Trophoblast cell (in vitro differentiated cells and primary cell): Measurements from ENCODE around the gene NHERF2.

Experiments used
- DNase-seq, 2 donors: peaks; one replicate each; pipeline ENCODE4 v3.0.0-alpha.2; 2016
- H2AFZ ChIP-seq: 2 replicates; pipeline ENCODE4 v1.6.1; 2013; ENCODE audit warnings: low read length, moderate library complexity, mild to moderate bottlenecking; ENCODE audit not compliant: insufficient read depth, poor library complexity
- H2AK5ac ChIP-seq: 2 replicates; pipeline ENCODE4 v1.6.1; 2013; ENCODE audit warnings: mild to moderate bottlenecking, low read length
- H2BK120ac ChIP-seq: 2 replicates; pipeline ENCODE4 v1.6.1; 2013; ENCODE audit warnings: low read length, mild to moderate bottlenecking, moderate library complexity; ENCODE audit not compliant: insufficient read depth, poor library complexity
- H2BK12ac ChIP-seq: 2 replicates; pipeline ENCODE4 v1.6.1; 2013; ENCODE audit warnings: mild to moderate bottlenecking, low read length, moderate library complexity
- H2BK5ac ChIP-seq: 2 replicates; pipeline ENCODE4 v1.6.1; 2013; ENCODE audit warnings: low read length, low read depth, moderate library complexity, mild to moderate bottlenecking; ENCODE audit not compliant: poor library complexity
- H3K14ac ChIP-seq: 2 replicates; pipeline ENCODE4 v1.6.1; 2013; ENCODE audit warnings: mild to moderate bottlenecking, low read length
- H3K18ac ChIP-seq: 2 replicates; pipeline ENCODE4 v1.6.1; 2013; ENCODE audit warnings: mild to moderate bottlenecking, low read length
- H3K23ac ChIP-seq: 2 replicates; pipeline ENCODE4 v1.6.1; 2013; ENCODE audit warnings: low read length
- H3K27ac ChIP-seq: 2 replicates; pipeline ENCODE4 v1.5.1; 2013; ENCODE audit warnings: low read depth, mild to moderate bottlenecking, inconsistent platforms, low read length, moderate library complexity
- H3K27me3 ChIP-seq: 2 replicates; pipeline ENCODE4 v1.6.1; 2013; ENCODE audit warnings: inconsistent platforms, mild to moderate bottlenecking, low read length, moderate library complexity; ENCODE audit not compliant: insufficient read depth
- H3K36me3 ChIP-seq, 2 experiments: 1 replicate in 1 of 2; 2 replicates in 1 of 2; pipeline ENCODE4 v1.6.1; 2013; ENCODE audit warnings: low read length in 2 of 2, mild to moderate bottlenecking in 2 of 2, moderate library complexity in 1 of 2; ENCODE audit not compliant: insufficient read depth in 2 of 2, control insufficient read depth in 1 of 2
- H3K4ac ChIP-seq: 2 replicates; pipeline ENCODE4 v1.6.1; 2013; ENCODE audit warnings: low read depth, mild to moderate bottlenecking, low read length, moderate library complexity
- H3K4me1 ChIP-seq, 2 experiments: 1 replicate in 1 of 2; 2 replicates in 1 of 2; pipeline ENCODE4 v1.6.1; 2013; ENCODE audit warnings: low read length in 2 of 2, mild to moderate bottlenecking in 2 of 2, moderate library complexity in 1 of 2; ENCODE audit not compliant: insufficient read depth in 2 of 2, control insufficient read depth in 1 of 2
- H3K4me2 ChIP-seq: 2 replicates; pipeline ENCODE4 v1.6.1; 2013; ENCODE audit warnings: inconsistent platforms, mild to moderate bottlenecking, low read length, moderate library complexity
- H3K4me3 ChIP-seq: 2 replicates; pipeline ENCODE4 v1.5.1; 2013; ENCODE audit warnings: mild to moderate bottlenecking, low read depth, low read length, inconsistent platforms
- H3K79me1 ChIP-seq: one replicate; pipeline ENCODE4 v1.6.1; 2013; ENCODE audit warnings: low read length
- H3K79me2 ChIP-seq: 2 replicates; pipeline ENCODE4 v1.6.1; 2013; ENCODE audit warnings: low read length, mild to moderate bottlenecking; ENCODE audit not compliant: control insufficient read depth, insufficient read depth, poor library complexity
- H3K9ac ChIP-seq: 2 replicates; pipeline ENCODE4 v1.6.1; 2013; ENCODE audit warnings: mild to moderate bottlenecking, low read length
- H3K9me3 ChIP-seq: 2 replicates; pipeline ENCODE4 v1.6.1; 2013; ENCODE audit warnings: low read depth, mild to moderate bottlenecking, control low read depth, inconsistent platforms, low read length; ENCODE audit not compliant: insufficient read depth
- H4K12ac ChIP-seq: 2 replicates; pipeline ENCODE4 v1.6.1; 2013; ENCODE audit warnings: low read depth, mild to moderate bottlenecking, low read length, moderate library complexity
- H4K8ac ChIP-seq: 2 replicates; pipeline ENCODE4 v1.6.1; 2013; ENCODE audit warnings: low read depth, mild to moderate bottlenecking, low read length, moderate library complexity
- H4K91ac ChIP-seq: one replicate; pipeline ENCODE4 v1.6.1; 2013; ENCODE audit warnings: low read depth, mild to moderate bottlenecking, low read length, moderate library complexity
- WGBS: extraction: QIAGEN DNeasy Blood & Tissue Kit; methylation state at CpG from one replicate; pipeline ENCODE4 v1.1.7; 2013; ENCODE audit warnings: missing lambda C conversion rate; ENCODE audit not compliant: insufficient read length, insufficient coverage; ENCODE audit errors: extremely low coverage; 5-methylcytosine and 5-hydroxymethylcytosine counted together

Gene NHERF2

DNA sequence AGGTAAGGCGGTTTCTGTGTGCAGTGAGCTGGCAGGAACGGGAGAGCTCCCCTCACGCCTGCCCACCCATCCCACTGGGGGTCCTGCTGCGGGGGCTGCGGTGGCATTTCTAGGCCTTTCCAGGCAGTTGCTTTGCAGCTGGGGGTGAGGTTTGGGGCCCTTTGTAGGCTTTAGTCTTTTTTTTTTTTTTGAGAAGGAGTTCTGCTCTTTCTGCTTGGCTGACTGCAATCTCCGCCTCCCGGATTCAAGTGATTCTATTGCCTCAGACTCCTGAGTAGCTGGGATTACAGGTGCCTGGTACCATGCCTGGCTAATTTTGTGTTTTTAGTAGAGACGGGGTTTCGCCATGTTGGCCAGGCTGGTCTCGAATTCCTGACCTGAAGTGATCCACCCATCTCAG lies 32.2 kb downstream of the NHERF2 start:
- no peaks in the 10 kb centered on the region for H3K4me1 ChIP-seq
- H2AFZ ChIP-seq, result no peak overlapping the region
- H3K4me3 ChIP-seq, result no peak overlapping the region
- no peak overlapping the region for H3K4ac ChIP-seq
- DNase-seq, result no peak
- WGBS, result no CpG with 5 or more reads among the region's 10 CpGs
- H3K23ac ChIP-seq, result no peak overlapping the region
- H4K8ac ChIP-seq, result no peak overlapping the region
- H4K91ac ChIP-seq, result no peak overlapping the region
- H4K12ac ChIP-seq, result no peak overlapping the region
- H3K79me2 ChIP-seq, result no peaks in the 10 kb centered on the region
- no peak overlapping the region for H3K9ac ChIP-seq
- no peak overlapping the region for H3K4me2 ChIP-seq
- no peaks in the 10 kb centered on the region for H3K27me3 ChIP-seq
- H3K9me3 ChIP-seq, result peaks cover 4% of the 10 kb centered on the region
- no peak overlapping the region for H2BK12ac ChIP-seq
- no peak overlapping the region for H2AK5ac ChIP-seq
- no peaks in the 10 kb centered on the region for H3K79me1 ChIP-seq
- H3K14ac ChIP-seq, result no peak overlapping the region
- H3K27ac ChIP-seq, result no peak overlapping the region
- peaks cover 71 to 75% of the 10 kb centered on the region in 2 experiments for H3K36me3 ChIP-seq
- H2BK5ac ChIP-seq, result no peak overlapping the region
- H2BK120ac ChIP-seq, result no peak overlapping the region
- no peak overlapping the region for H3K18ac ChIP-seq

DNA sequence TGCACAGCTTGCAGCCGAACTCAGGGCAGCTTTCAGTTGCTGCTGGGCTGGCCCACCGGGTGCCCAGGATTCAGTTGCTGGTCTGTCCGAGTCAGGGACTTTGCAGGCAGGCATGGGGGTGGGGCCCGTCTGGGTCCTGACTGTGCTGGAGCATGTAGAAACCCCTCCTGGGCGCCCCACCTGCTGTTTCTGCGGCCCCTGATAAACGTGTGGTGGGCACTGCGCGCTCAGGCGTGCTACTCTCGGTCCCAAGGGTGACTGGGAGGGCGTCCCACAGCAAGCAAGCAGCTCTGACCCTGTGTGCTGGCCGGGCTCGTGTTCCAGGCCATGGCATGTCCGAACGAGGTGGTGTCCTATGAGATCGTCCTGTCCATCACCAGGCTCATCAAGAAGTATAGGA lies 33.6 kb downstream of the NHERF2 start:
- no peak overlapping the region for H4K91ac ChIP-seq
- no peaks in the 10 kb centered on the region for H3K4me1 ChIP-seq
- H3K27me3 ChIP-seq, result no peaks in the 10 kb centered on the region
- no peak overlapping the region for H3K27ac ChIP-seq
- no peak overlapping the region for H3K4me2 ChIP-seq
- H2AFZ ChIP-seq, result no peak overlapping the region
- no peak overlapping the region for H2BK120ac ChIP-seq
- H2BK5ac ChIP-seq, result no peak overlapping the region
- H3K14ac ChIP-seq, result no peak overlapping the region
- no peaks in the 10 kb centered on the region for H3K79me2 ChIP-seq
- H3K79me1 ChIP-seq, result no peaks in the 10 kb centered on the region
- no peak overlapping the region for H2AK5ac ChIP-seq
- H3K9me3 ChIP-seq, result peaks cover 4% of the 10 kb centered on the region
- no peak overlapping the region for H2BK12ac ChIP-seq
- DNase-seq, result no peak
- no peak overlapping the region for H3K4me3 ChIP-seq
- no peak overlapping the region for H3K18ac ChIP-seq
- H3K36me3 ChIP-seq, result peaks cover 70 to 71% of the 10 kb centered on the region in 2 experiments
- H4K12ac ChIP-seq, result no peak overlapping the region
- H3K23ac ChIP-seq, result no peak overlapping the region
- H4K8ac ChIP-seq, result no peak overlapping the region
- no CpG with 5 or more reads among the region's 17 CpGs for WGBS
- H3K9ac ChIP-seq, result no peak overlapping the region
- no peak overlapping the region for H3K4ac ChIP-seq

DNA sequence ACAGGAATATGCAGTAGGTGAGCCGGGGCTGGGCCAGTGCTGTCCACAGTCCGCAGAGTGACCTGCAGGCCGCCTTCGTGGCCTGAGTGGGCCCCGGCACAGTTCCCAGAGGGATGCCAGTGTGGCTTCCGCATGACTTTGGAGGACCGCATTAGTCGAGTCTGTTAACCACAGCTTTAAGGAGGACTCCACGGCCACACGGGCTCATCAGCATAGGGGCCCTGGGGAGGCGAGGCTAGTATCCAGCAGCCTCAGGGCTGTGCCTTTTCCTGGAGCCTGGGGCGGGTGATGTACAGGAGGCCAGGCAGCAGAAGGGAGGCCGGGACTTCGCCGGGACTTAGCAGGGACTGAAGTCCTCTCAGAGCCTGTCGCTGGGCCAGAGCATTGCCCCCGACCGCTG lies 34.3 kb downstream of the NHERF2 start:
- no peaks in the 10 kb centered on the region for H3K4me1 ChIP-seq
- H4K12ac ChIP-seq, result no peak overlapping the region
- no peak overlapping the region for H2AFZ ChIP-seq
- H3K27ac ChIP-seq, result no peak overlapping the region
- H3K9ac ChIP-seq, result no peak overlapping the region
- H3K36me3 ChIP-seq, result peaks cover 77 to 78% of the 10 kb centered on the region in 2 experiments
- no peak overlapping the region for H2BK120ac ChIP-seq
- H2AK5ac ChIP-seq, result no peak overlapping the region
- WGBS, result no CpG with 5 or more reads among the region's 18 CpGs
- H3K9me3 ChIP-seq, result peaks cover 5% of the 10 kb centered on the region
- no peak overlapping the region for H4K8ac ChIP-seq
- H3K23ac ChIP-seq, result no peak overlapping the region
- H3K27me3 ChIP-seq, result no peaks in the 10 kb centered on the region
- H3K4me3 ChIP-seq, result no peak overlapping the region
- no peak overlapping the region for H2BK5ac ChIP-seq
- H3K18ac ChIP-seq, result no peak overlapping the region
- DNase-seq, result no peak
- no peak overlapping the region for H4K91ac ChIP-seq
- no peak overlapping the region for H3K4me2 ChIP-seq
- H3K14ac ChIP-seq, result no peak overlapping the region
- H3K4ac ChIP-seq, result no peak overlapping the region
- no peaks in the 10 kb centered on the region for H3K79me1 ChIP-seq
- H2BK12ac ChIP-seq, result no peak overlapping the region
- no peaks in the 10 kb centered on the region for H3K79me2 ChIP-seq

DNA sequence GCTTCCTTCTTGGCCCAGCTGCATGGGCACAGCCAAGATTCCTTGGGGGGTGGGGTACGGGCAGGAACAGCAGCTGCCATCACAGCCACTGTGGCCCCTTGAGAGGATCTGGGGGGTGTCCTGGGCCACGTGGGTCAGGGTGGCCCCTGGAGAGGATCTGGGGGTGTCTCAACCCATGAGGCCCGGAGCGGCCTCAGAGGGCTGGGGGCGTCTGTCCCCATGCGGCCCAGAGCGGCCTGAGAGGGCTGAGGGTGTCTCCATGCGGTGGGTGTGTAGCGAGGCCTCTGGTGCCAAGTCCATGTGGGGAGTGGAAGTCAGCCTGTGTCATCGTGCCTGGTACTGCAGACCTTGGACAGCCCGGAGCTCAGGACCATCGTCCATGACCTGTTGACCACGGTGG lies 34.8 kb downstream of the NHERF2 start:
- Histone ChIP-seq H3K18ac (no peak overlapping the region), H2BK5ac (no peak overlapping the region), H3K14ac (no peak overlapping the region), H3K27ac (no peak overlapping the region), H3K9ac (no peak overlapping the region), H3K36me3 (peaks cover 78% of the 10 kb centered on the region in 2 experiments), H3K27me3 (no peaks in the 10 kb centered on the region), H2AFZ (no peak overlapping the region), H4K8ac (no peak overlapping the region), H2BK12ac (no peak overlapping the region), H3K79me1 (no peaks in the 10 kb centered on the region), H3K4me1 (no peaks in the 10 kb centered on the region), H4K91ac (no peak overlapping the region), H3K79me2 (no peaks in the 10 kb centered on the region), H3K4me3 (no peak overlapping the region), H2AK5ac (no peak overlapping the region), H3K4me2 (no peak overlapping the region), H3K4ac (no peak overlapping the region), H3K23ac (no peak overlapping the region), H2BK120ac (no peak overlapping the region), H3K9me3 (peaks cover 5% of the 10 kb centered on the region), H4K12ac (no peak overlapping the region)
- no peak for DNase-seq
- WGBS, result no CpG with 5 or more reads among the region's 13 CpGs
